C4-2B (cell line): Measurements from ENCODE around the gene XPR1.

ENCODE experiments used
- H3K27ac ChIP-seq: fragments of 450-650 bp; 2 replicates; pipeline ENCODE4 v1.5.1; 2017
- CTCF ChIP-seq: fragments of 450-650 bp; conservative IDR thresholded peaks from 2 replicates; pipeline ENCODE4 v1.5.1; 2017; ENCODE audit warnings: mild to moderate bottlenecking
- ZFX ChIP-seq: fragments of 450-650 bp; IDR thresholded peaks from 2 replicates; pipeline ENCODE4 v1.6.1; 2017

The XPR1 gene

GRCh38 chr1:180919183-180919700 lies 287.4 kb downstream of the XPR1 start:
- TF ChIP-seq CTCF (no peak), ZFX (no peak)
- no peak overlapping the region for H3K27ac ChIP-seq

GRCh38 chr1:180920193-180920592 lies 288.4 kb downstream of the XPR1 start:
- no peak overlapping the region for H3K27ac ChIP-seq
- TF ChIP-seq ZFX (no peak), CTCF (no peak)

- TF ChIP-seq CTCF: no peak; the same call in 1 of the 2 replicates
- no peak for TF ChIP-seq ZFX
- H3K27ac ChIP-seq: no peak overlapping the region
These were observed 288.9 kb downstream of the XPR1 start for GRCh38 chr1:180920702-180921101.

- TF ChIP-seq CTCF (no peak), ZFX (no peak)
- no peak overlapping the region for H3K27ac ChIP-seq
These were observed 289.6 kb downstream of the XPR1 start for GRCh38 chr1:180921386-180921785.

GRCh38 chr1:180921891-180922630 lies 290.2 kb downstream of the XPR1 start:
- TF ChIP-seq CTCF: no peak
- TF ChIP-seq ZFX: no peak
- no peak overlapping the region for H3K27ac ChIP-seq

GRCh38 chr1:180922631-180923015 lies 290.8 kb downstream of the XPR1 start:
- TF ChIP-seq CTCF (no peak), ZFX (no peak)
- no peak overlapping the region for H3K27ac ChIP-seq

- no peak for TF ChIP-seq ZFX
- TF ChIP-seq CTCF: no peak
- H3K27ac ChIP-seq: no peak overlapping the region
These were observed 291.4 kb downstream of the XPR1 start for GRCh38 chr1:180923021-180923841.
